ENCODE data around the gene DNASE1L2.
A peak's percentile ranks its signal among the peaks of the same experiment; 100 is the strongest.
"Not testable (repeated sequence)": the region's sequence is repeated elsewhere in the genome, so short reads cannot be mapped to it uniquely, and the experiment has no call there.

The DNASE1L2 gene

DNA sequence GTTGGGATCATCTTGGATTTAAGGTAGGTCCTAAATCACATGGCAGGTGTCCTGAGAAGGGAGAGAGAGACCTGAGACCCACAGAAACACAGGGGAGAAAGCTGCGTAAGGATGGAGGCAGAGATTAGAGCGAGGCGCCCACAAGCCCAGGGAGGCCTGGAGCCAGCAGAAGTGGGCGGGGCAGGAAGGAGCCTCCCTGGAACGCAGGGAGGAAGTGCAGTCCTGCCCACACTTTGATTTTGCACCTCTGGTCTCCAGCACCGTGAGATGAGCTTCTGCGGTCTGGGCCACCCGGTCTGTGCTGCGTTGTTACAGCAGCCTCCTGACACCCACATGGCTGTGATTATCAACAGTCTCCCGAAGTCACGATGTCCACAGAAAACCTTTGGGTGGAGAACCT lies 6.4 kb downstream of the DNASE1L2 start:
- no peak for DNase-seq

DNA sequence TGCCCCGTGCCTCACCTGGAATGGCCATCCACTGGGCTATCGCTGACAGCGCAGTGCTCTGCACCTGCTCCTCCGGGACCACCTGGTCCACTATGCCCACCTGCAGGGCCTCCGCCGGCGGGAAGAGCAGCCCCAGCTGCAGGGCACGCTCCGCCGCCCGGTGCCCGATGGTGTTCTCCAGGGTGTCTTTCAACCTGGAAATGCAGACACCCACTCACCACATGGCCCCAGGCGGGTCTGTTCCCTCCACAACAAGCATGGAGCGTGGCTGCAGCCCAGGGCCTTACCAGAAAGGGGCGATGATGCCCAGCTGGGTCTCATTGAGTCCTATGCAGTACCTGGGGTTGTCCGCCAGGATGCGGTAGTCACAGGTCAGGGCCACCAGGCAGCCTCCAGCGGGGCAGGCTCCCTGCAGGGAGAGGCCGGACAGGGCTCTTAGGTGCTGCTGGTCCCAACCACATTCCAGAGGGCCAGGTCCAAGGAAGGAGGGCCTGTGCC lies 6.8 kb downstream of the DNASE1L2 start:
- DNase-seq: no peak

- DNase-seq: no peak
Measured at GRCh38 chr16:2243781-2244180, 7.5 kb downstream of the DNASE1L2 start.

GRCh38 chr16:2244301-2244700 lies 8.1 kb downstream of the DNASE1L2 start:
- no peak for DNase-seq

- no peak for DNase-seq
Measured at GRCh38 chr16:2244926-2245795, 8.9 kb downstream of the DNASE1L2 start.

DNA sequence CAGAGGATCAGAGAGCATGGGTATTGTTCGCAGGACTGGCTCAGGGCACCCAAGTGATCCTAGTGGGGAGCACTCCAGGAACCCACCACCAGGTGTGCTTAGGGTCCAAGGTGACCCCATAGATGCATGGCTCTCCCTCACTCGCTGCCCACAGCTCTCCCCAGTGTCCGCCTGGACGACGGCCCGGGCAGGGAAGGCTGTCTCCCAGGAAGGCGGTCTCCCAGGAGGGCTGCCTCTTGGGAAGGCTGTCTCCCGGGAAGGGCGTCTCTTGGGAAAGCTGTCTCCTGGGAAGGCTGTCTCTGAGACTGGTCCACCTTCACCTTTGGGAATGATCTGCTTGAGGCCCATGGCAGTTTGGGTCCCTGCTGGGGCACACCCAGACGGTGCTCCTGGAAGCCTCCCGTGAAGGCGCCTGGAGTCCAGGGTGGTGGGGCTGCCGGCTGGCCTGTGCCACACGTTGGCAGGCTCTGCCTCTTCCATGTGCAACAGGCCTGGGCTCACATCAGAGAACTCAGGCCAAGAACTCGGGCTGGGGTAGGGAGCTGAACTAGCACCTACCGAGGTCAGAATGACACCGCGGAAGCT lies 10.1 kb downstream of the DNASE1L2 start:
- no peak for DNase-seq

- peak; percentile 59 to 62 for DNase-seq
Measured at GRCh38 chr16:2250652-2251295, 14.5 kb downstream of the DNASE1L2 start.

DNA sequence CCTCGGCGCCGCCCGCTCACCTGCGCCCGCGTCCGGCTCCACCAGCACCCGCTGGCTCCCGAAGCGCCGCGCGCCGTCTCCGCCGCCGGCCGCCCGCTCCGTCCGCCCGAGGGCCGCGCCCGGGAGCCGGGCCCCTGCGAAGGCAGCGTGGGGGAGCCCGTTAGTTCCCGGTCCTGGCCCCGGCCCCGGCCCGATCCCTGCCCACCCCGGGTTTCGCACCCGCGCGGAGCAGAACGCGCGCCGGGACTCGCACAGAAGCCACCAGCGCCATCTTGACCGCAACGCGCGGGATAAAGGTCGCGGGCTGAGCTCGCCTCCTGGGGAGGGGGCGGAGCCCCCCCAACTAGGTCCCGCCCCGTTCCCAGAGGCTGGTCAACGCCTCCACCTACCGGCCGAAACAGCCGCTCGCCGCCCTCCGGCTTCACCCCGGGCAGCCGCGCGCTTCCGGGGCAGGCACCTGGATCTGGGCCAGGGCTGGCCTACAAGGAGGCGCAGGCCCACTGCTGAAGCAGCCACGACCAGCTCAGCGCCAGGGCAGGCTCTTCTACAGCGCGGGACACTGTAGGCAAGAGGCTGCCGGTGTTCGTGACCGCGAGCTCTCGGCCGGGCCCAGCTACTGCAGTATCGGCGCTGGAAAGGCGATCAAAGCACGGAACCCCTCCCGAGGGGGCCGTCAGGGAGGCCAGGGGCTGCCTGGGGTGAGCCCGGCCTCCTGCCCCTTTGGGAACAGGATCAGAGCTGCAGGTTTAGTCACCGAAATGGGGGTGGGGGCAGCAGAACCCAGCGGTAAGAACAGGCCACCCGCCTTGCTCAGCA lies 15.3 kb downstream of the DNASE1L2 start, which contains the start of gene ECI1:
Gene ECI1 (minus strand): TSS at position 292 of the 816 bp plus-strand sequence. CDS start 21 bp downstream, at position 271.
- DNase-seq: peak; percentile 88 to 89

DNA sequence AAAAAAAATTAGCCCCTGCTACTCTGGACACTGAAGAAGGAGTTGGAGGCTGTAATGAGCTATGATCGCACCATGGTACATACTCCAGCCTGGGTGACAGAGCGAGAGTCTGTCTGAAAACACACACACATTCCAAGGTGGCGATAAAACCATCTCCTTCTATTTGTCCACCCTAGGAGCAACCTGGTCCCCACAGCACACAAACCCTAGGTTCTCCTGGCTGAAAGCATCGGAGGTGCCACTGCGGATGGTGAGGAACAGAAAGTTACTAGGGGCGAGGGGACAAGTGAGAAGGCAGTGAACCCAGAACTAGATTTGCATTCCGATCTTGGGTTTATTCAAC lies 16.5 kb downstream of the DNASE1L2 start:
- DNase-seq: no peak

DNA sequence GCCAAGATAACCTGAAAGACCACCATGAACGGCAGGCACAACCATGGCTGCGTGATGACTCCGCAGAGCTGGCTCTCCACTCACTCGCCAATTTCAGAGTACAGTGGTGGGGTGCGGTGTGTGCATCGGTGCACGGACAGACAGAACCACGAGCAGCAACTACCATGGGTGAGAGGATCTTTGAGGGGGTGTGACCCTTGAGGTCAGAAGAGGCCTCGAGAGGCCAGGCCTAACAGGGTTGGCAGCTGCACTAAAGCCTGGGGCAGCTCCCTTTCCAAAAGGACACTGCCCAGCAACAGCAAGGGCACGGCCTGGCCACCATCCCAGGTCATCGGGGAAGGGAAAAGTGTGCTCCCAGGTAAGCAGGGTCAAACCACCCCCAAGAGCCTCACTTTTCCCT lies 17.0 kb downstream of the DNASE1L2 start:
- no peak for DNase-seq

DNA sequence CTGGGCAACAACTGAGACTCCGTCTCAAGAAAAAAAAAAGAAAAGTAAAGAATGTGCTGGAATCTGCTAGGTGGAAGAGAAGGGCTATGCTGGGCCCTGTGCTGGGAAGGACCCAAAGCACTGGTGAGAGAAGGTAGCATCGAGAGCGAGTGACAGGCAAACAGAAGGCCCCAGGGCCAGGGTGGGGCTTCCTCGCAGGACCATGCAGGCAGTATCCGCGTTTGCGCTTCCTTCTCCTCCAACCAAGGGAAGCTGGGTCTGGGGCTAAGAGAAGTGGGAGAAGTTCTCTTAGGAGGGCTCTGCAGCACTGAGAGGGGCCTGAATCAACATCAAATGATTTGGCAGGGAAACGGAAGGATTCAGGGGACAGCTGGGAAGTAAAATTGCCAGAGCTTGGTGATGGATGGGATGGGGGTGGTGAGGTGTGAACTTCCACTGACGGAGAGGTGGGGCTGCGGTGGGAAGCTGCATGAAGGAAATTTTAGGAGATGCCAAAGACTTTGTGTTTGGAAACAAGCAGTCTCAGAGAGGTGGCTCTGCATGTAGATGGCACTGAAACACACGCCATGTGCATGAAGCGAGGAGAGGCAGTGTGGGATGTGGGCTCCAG lies 20.4 kb downstream of the DNASE1L2 start:
- no peak for DNase-seq

DNA sequence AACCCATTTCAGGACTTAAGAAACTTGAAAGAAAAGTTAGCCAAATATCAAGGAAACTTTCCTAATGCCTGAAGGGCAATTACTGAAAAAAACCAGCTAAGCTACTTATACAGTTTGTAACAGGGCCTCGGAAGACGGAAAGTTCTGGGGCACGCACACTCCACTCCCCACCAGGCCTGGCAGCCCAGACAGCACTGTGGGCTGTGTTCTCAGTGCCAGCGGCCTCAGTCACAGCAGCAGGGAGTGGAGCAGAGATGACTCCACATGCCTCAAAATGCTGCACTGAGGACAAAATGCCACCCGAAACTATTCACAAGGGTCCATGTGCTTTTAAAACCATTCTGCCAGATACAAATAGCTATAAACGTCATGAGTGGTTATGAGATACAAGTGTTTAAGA lies 21.5 kb downstream of the DNASE1L2 start:
- no peak for DNase-seq

GRCh38 chr16:2258530-2258929 lies 22.3 kb downstream of the DNASE1L2 start:
- DNase-seq: not testable (repeated sequence)

DNA sequence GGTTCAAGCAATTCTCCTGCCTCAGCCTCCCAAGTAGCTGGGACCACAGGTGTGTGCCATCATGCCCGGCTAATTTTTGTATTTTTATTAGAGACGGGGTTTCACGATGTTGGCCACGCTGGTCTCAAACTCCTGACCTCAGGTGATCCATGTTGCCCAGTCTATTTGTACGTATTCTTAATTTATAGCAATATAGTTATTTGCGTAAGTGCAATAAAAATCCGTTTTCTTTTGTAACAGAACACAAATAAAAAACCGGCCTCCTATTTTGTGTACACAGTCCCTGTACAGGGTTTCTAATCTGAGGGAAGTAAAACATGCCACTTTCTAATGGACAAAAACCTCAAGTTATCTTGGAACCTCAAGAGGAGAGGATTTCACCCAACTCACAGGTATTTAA lies 24.0 kb downstream of the DNASE1L2 start:
- DNase-seq: no peak

GRCh38 chr16:2263026-2263425 lies 26.8 kb downstream of the DNASE1L2 start:
- not testable (repeated sequence) for DNase-seq

GRCh38 chr16:2266887-2267286 lies 30.6 kb downstream of the DNASE1L2 start:
- DNase-seq: peak in 1 of 2 donors; percentile 28

- not testable (repeated sequence) for DNase-seq
Measured at GRCh38 chr16:2267505-2267912, 31.3 kb downstream of the DNASE1L2 start.

- DNase-seq: peak; percentile 93 to 95
Measured at GRCh38 chr16:2267913-2268666, 31.8 kb downstream of the DNASE1L2 start, which contains the start of gene RNPS1. TSS of gene RNPS1 (minus strand) at chr16:2268126. CDS start at chr16:2264643, 3,483 bp downstream.

- no peak for DNase-seq
Measured at GRCh38 chr16:2270070-2270462, 33.8 kb downstream of the DNASE1L2 start.

DNA sequence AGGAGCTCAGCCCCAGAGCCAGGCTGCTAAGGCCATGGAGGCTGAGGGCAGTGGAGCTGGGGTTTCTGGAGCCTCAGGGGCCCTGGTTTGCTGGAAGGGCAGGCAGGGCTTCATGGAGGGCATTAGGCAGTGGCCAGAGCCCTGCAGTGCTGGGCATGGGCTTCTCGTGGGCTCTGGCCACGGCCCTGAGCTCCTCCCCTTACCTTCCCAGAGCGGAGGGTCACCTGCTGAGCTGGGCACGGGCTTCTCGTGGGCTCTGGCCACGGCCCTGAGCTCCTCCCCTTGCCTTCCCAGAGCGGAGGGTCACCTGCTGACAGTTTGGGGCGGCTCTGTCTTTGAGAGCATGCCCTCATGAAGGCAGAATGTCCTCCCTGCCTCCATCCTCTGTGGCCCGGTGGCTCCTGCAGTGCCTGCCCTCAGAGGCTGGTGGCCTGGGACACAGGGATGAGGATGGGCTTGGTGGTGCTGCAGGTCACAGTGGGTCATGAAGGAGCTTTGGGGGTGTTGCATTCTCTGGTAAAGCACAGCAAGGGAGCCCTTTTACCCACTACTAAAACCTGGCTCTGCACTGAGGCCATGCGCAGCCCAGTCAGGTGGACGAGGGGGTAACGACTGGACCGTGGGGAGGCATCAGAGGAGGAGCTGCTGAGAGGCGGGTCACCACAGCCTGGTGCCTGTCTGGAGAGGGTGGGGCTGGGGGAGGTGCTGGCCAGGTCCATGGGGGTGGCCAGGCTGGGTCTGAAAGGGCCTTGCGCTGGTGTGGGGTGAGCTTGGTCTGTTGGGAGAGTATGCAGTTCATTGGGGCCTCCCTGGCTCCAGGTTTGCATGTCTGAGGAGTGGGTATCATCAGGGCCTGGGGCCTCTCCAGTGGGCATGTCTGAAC lies 34.6 kb downstream of the DNASE1L2 start:
- DNase-seq: no peak

Measured in CD4-positive, alpha-beta T cell treated with Interleukin-4 for 1 hour (primary cell).